IPS DF 6.9 (cell line): ENCODE data around the gene NR1H2.
"Not testable (repeated sequence)": the region's sequence is repeated elsewhere in the genome, so short reads cannot be mapped to it uniquely, and the experiment has no call there.

ENCODE experiments used
- DNase-seq: peaks from one replicate; pipeline ENCODE4 v3.0.0-alpha.2; 2013; ENCODE audit warnings: low read depth, low spot score
- H3K27ac ChIP-seq: one replicate; pipeline ENCODE4 v1.5.1; 2013; ENCODE audit warnings: low read length, control low read depth
- H3K27me3 ChIP-seq: 2 replicates; pipeline ENCODE4 v1.6.1; 2013; ENCODE audit warnings: mild to moderate bottlenecking, low read length; ENCODE audit not compliant: control insufficient read depth, insufficient read depth
- H3K36me3 ChIP-seq: 2 replicates; pipeline ENCODE4 v1.6.1; 2013; ENCODE audit warnings: low read length; ENCODE audit not compliant: control insufficient read depth, insufficient read depth
- H3K4me1 ChIP-seq: 2 replicates; pipeline ENCODE4 v1.6.1; 2013; ENCODE audit warnings: low read length; ENCODE audit not compliant: control insufficient read depth, insufficient read depth
- H3K4me3 ChIP-seq: 2 replicates; pipeline ENCODE4 v1.5.1; 2013; ENCODE audit warnings: mild to moderate bottlenecking, low read length
- H3K9me3 ChIP-seq: 2 replicates; pipeline ENCODE4 v1.6.1; 2013; ENCODE audit warnings: low read length, inconsistent platforms; ENCODE audit not compliant: control insufficient read depth, insufficient read depth
- WGBS: extraction: QIAGEN DNeasy Blood & Tissue Kit; methylation state at CpG from one replicate; pipeline ENCODE4 v1.1.7; 2013; ENCODE audit warnings: mixed read lengths, missing lambda C conversion rate; ENCODE audit not compliant: insufficient read length, insufficient coverage; 5-methylcytosine and 5-hydroxymethylcytosine counted together

The NR1H2 gene

DNA sequence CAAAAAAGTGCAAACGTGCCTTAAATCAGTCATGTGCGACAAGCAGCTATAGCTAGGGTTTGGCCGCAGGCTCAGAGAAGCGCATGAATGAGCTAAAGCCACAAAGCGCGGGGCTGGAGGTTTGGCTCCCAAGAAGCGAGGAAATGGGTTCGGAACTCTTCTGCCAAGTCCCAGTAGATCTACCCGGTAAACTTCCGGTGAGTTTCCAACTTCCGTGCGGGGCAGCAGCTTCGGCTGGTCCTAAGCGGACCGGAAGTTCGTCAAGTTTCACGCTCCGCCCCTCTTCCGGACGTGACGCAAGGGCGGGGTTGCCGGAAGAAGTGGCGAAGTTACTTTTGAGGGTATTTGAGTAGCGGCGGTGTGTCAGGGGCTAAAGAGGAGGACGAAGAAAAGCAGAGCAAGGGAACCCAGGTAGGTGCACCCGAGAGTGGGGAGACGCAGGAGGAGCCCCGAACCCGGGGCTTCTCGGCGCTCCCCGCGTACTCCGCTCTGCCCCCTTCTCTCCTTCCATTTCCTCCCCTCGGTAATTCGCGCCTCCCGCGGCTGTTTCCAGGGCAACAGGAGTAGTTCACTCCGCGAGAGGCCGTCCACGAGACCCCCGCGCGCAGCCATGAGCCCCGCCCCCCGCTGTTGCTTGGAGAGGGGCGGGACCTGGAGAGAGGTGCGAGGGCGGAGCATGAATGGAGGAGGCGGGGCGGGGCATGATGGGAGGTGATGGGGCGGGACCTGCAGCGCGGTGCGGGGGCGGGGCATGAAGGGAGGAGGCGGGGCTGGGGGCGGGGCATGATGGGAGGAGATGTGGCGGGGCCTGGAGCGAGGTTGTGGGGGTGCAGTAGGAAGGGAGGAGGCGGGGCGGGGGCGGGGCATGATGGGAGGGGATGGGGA is at the start of gene NR1H2:
NR1H2 (plus strand) TSS at position 292 of the 885 bp plus-strand sequence. CDS start 1,149 bp downstream, outside the sequence.
- peak; percentile 96 for DNase-seq
- Histone ChIP-seq H3K36me3 (peaks cover 26% of the 10 kb centered on the region), H3K27ac (no peak within 1 kb of the TSS), H3K27me3 (no peaks in the 10 kb centered on the region), H3K4me1 (no peaks in the 10 kb centered on the region), H3K4me3 (peak within 1 kb of the TSS; percentile 96), H3K9me3 (no peaks in the 10 kb centered on the region)
- no CpG with 5 or more reads among the region's 67 CpGs for WGBS

GRCh38 chr19:50327013-50327412 is 49.2 kb upstream of the NR1H2 start:
- DNase-seq = no peak
- Histone ChIP-seq H3K9me3 (peaks cover 2% of the 10 kb centered on the region), H3K4me3 (no peak overlapping the region), H3K4me1 (no peaks in the 10 kb centered on the region), H3K27me3 (no peaks in the 10 kb centered on the region), H3K27ac (no peak overlapping the region), H3K36me3 (no peaks in the 10 kb centered on the region; the same call in 1 of the 2 replicates)
- no CpG with 5 or more reads among the region's 4 CpGs for WGBS

GRCh38 chr19:50327461-50328223 is 48.6 kb upstream of the NR1H2 start:
- Histone ChIP-seq H3K4me3 (no peak overlapping the region), H3K27me3 (no peaks in the 10 kb centered on the region), H3K36me3 (no peaks in the 10 kb centered on the region; the same call in 1 of the 2 replicates), H3K9me3 (peaks cover 2% of the 10 kb centered on the region; the same call in 1 of the 2 replicates), H3K4me1 (no peaks in the 10 kb centered on the region), H3K27ac (no peak overlapping the region)
- DNase-seq = no peak
- WGBS = no CpG with 5 or more reads among the region's 20 CpGs

DNA sequence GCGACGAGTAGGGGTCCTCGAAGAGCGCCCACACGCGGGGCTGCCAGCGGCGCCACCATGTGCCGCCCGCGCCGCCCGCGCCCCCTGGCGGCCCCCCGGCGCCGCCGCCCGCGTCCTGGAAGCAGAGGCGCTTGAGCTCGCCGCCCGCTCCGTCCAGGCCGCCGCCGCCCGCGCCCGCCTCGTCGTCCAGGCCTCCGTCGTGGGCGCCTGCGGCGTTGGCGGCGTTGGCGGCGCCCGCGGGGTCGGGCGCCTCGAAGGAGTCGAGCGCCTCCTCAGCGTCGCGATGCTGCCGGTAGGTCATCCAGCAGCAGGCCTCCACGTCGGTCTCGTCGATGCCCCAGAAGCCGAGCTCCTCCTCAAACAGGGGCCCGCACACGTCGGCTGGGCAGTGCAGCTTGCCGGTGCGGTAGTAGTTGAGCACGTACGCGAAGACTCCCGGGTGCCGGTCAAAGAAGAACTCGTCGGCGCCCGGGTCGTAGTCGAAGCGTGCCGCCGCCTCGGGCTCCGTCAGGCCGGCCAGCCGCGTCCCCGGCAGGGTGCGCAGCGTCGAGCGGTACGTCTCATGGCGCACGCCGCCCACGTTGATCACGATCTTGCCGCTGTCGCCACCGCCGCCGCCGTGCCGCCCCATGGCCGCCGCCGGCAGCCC is 47.9 kb upstream of the NR1H2 start:
- H3K4me3 ChIP-seq = peak overlapping the region; percentile 48; the same call in 1 of the 2 replicates
- DNase-seq = no peak
- H3K9me3 ChIP-seq = peaks cover 2% of the 10 kb centered on the region; the same call in 1 of the 2 replicates
- H3K27me3 ChIP-seq = no peaks in the 10 kb centered on the region
- no peaks in the 10 kb centered on the region; the same call in 1 of the 2 replicates for H3K36me3 ChIP-seq
- no peaks in the 10 kb centered on the region for H3K4me1 ChIP-seq
- WGBS = no CpG with 5 or more reads among the region's 104 CpGs
- no peak overlapping the region for H3K27ac ChIP-seq

GRCh38 chr19:50328873-50329145 is 47.4 kb upstream of the NR1H2 start:
- H3K4me1 ChIP-seq = no peaks in the 10 kb centered on the region
- H3K27ac ChIP-seq = no peak overlapping the region
- no peaks in the 10 kb centered on the region for H3K27me3 ChIP-seq
- DNase-seq = no peak
- WGBS = no CpG with 5 or more reads among the region's 40 CpGs
- peak overlapping the region; percentile 48; the same call in 1 of the 2 replicates for H3K4me3 ChIP-seq
- H3K36me3 ChIP-seq = no peaks in the 10 kb centered on the region
- H3K9me3 ChIP-seq = peaks cover 2% of the 10 kb centered on the region; the same call in 1 of the 2 replicates

DNA sequence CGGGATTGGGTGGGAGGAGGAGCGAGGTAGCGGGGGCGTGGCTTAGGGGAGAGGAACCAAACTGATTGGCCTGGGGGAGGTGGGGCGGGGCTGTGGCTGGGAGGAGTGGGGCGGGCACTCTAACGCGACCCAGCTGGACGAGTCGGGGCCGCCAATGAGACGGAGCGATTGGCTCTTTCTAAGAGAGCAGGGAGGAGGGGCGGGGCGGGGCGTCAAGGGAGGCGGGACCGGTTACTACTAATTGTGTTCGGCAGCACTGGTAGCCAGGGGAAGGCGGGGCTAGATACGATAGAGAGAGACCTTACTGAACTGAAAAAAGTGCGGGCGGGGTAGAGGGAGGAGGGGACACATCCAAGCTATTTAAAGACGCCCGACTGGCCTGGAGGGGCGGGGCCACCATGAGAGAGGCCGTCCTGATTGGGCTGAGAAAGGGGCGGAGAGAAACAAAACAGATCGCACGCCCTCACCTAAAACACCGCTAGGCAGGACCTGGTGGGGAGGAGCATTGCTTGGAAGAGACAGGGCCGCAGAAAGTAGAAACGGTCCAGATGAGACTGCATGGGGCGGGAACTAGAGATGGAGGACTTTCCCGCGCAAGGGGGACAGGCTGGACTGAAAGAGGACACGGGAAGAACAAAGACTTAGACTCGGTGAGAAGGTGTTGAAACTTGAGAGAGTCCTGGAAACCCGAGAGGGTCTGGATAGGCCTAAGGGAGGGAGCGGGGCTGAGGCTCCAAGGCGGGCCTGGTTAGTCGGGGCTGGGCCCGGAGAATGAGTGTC is 46.9 kb upstream of the NR1H2 start, which contains the start of gene KCNC3:
KCNC3 (minus strand) TSS at position 232 of the 780 bp plus-strand sequence. CDS start 295 bp downstream, outside the sequence.
- no peaks in the 10 kb centered on the region for H3K36me3 ChIP-seq
- H3K9me3 ChIP-seq = peaks cover 2% of the 10 kb centered on the region; the same call in 1 of the 2 replicates
- H3K4me3 ChIP-seq = peak within 1 kb of the TSS; percentile 48; the same call in 1 of the 2 replicates
- WGBS = no CpG with 5 or more reads among the region's 43 CpGs
- H3K4me1 ChIP-seq = no peaks in the 10 kb centered on the region
- no peak within 1 kb of the TSS for H3K27ac ChIP-seq
- DNase-seq = no peak
- no peaks in the 10 kb centered on the region for H3K27me3 ChIP-seq

- not testable (repeated sequence) for H3K36me3 ChIP-seq, H3K27me3 ChIP-seq, DNase-seq, H3K27ac ChIP-seq, H3K4me1 ChIP-seq, H3K9me3 ChIP-seq
- no CpG with 5 or more reads among the region's 18 CpGs for WGBS
- peak overlapping the region; percentile 41; the same call in 1 of the 2 replicates for H3K4me3 ChIP-seq
Observed at GRCh38 chr19:50329926-50330294, 46.3 kb upstream of the NR1H2 start.

- no peaks in the 10 kb centered on the region for H3K36me3 ChIP-seq
- DNase-seq = no peak
- WGBS = no CpG with 5 or more reads among the region's 48 CpGs
- peaks cover 2% of the 10 kb centered on the region; the same call in 1 of the 2 replicates for H3K9me3 ChIP-seq
- no peak overlapping the region for H3K27ac ChIP-seq
- no peaks in the 10 kb centered on the region; the same call in 1 of the 2 replicates for H3K4me1 ChIP-seq
- peak overlapping the region; percentile 47; the same call in 1 of the 2 replicates for H3K4me3 ChIP-seq
- no peaks in the 10 kb centered on the region for H3K27me3 ChIP-seq
Observed at GRCh38 chr19:50330365-50331078, 45.7 kb upstream of the NR1H2 start.

- H3K27ac ChIP-seq = no peak overlapping the region
- H3K9me3 ChIP-seq = peaks cover 2% of the 10 kb centered on the region; the same call in 1 of the 2 replicates
- H3K27me3 ChIP-seq = no peaks in the 10 kb centered on the region
- H3K4me3 ChIP-seq = peak overlapping the region; percentile 47; the same call in 1 of the 2 replicates
- H3K36me3 ChIP-seq = no peaks in the 10 kb centered on the region
- no peaks in the 10 kb centered on the region; the same call in 1 of the 2 replicates for H3K4me1 ChIP-seq
- no CpG with 5 or more reads among the region's 10 CpGs for WGBS
- no peak for DNase-seq
Observed at GRCh38 chr19:50331221-50331993, 44.9 kb upstream of the NR1H2 start.
